Measurements from ENCODE around the gene TTC31. TPM values are rescaled to one million over a fixed set of nuclear protein-coding genes. Genes with fewer than 3 reads are reported as not detected.

TTC31 gene
- total RNA-seq, 1 experiment from 2014 or later: 13.8 TPM

Other genes with a start within 250 kb of the TTC31 start
- 0.15 to 0.34 TPM (median 0.28 TPM) in 5 replicates for gene SLC4A5, start 139.7 kb upstream of the TTC31 start, total RNA-seq (2022; extraction: Qiagen RNA extraction)
- gene DCTN1, start 102.8 kb upstream of the TTC31 start, total RNA-seq (2022; extraction: Qiagen RNA extraction): 108 to 168 TPM (median 160 TPM) in 5 replicates
- 3.3 to 3.7 TPM (median 3.6 TPM) in 5 replicates for gene C2orf81, start 61.5 kb upstream of the TTC31 start, total RNA-seq (2022; extraction: Qiagen RNA extraction)
- 75.2 to 80.4 TPM (median 77.7 TPM) in 5 replicates for gene WDR54, start 61.4 kb upstream of the TTC31 start, total RNA-seq (2022; extraction: Qiagen RNA extraction)
- gene RTKN, start 41.1 kb upstream of the TTC31 start, total RNA-seq (2022; extraction: Qiagen RNA extraction): 14.2 to 25.4 TPM (median 23.2 TPM) in 5 replicates
- 42.3 to 51.4 TPM (median 47.4 TPM) in 5 replicates for gene INO80B, start 28.0 kb upstream of the TTC31 start, total RNA-seq (2022; extraction: Qiagen RNA extraction)
- 44.4 to 86.4 TPM (median 77.7 TPM) in 5 replicates for gene WBP1, start 24.6 kb upstream of the TTC31 start, total RNA-seq (2022; extraction: Qiagen RNA extraction)
- 37.2 to 52.8 TPM (median 51.3 TPM) in 5 replicates for gene MOGS, start 17.7 kb upstream of the TTC31 start, total RNA-seq (2022; extraction: Qiagen RNA extraction)
- gene MRPL53, start 10.4 kb upstream of the TTC31 start, total RNA-seq (2022; extraction: Qiagen RNA extraction): 108 to 154 TPM (median 133 TPM) in 5 replicates
- gene CCDC142, start 83 bp upstream of the TTC31 start, total RNA-seq (2022; extraction: Qiagen RNA extraction): 6.6 to 14.5 TPM (median 12.6 TPM) in 5 replicates
- 2.7 to 3.7 TPM (median 3.0 TPM) in 5 replicates for gene LBX2, start 16.5 kb downstream of the TTC31 start, total RNA-seq (2022; extraction: Qiagen RNA extraction)
- gene PCGF1, start 24.6 kb downstream of the TTC31 start, total RNA-seq (2022; extraction: Qiagen RNA extraction): 29.3 to 38.9 TPM (median 31.6 TPM) in 5 replicates
- 0.17 to 0.31 TPM (median 0.21 TPM) in 5 replicates for gene TLX2, start 31.4 kb downstream of the TTC31 start, total RNA-seq (2022; extraction: Qiagen RNA extraction)
- 0.07 to 0.15 TPM (median 0.08 TPM) in 3 of 5 replicates, not detected in the others for gene DQX1, start 43.1 kb downstream of the TTC31 start, total RNA-seq (2022; extraction: Qiagen RNA extraction)
- 176 to 254 TPM (median 231 TPM) in 5 replicates for gene AUP1, start 46.6 kb downstream of the TTC31 start, total RNA-seq (2022; extraction: Qiagen RNA extraction)
- gene HTRA2, start 46.9 kb downstream of the TTC31 start, total RNA-seq (2022; extraction: Qiagen RNA extraction): 31.4 to 39.0 TPM (median 38.8 TPM) in 5 replicates
- 0.22 to 0.58 TPM (median 0.35 TPM) in 5 replicates for gene LOXL3, start 70.9 kb downstream of the TTC31 start, total RNA-seq (2022; extraction: Qiagen RNA extraction)
- gene DOK1, start 71.6 kb downstream of the TTC31 start, total RNA-seq (2022; extraction: Qiagen RNA extraction): 3.5 to 5.2 TPM (median 4.4 TPM) in 5 replicates
- gene M1AP, start 165.2 kb downstream of the TTC31 start, total RNA-seq (2022; extraction: Qiagen RNA extraction): not detected in 5 replicates
- gene SEMA4F, start 171.2 kb downstream of the TTC31 start, total RNA-seq (2022; extraction: Qiagen RNA extraction): 8.4 to 13.4 TPM (median 11.8 TPM) in 5 replicates